Psoas muscle (tissue), 8 donors: ENCODE results near the gene PPP6R3. TPM values are rescaled to one million over a fixed set of nuclear protein-coding genes. Genes with fewer than 3 reads are reported as not detected.
A peak's percentile ranks its signal among the peaks of the same experiment; 100 is the strongest.
"Not testable (repeated sequence)": the region's sequence is repeated elsewhere in the genome, so short reads cannot be mapped to it uniquely, and the experiment has no call there.

Source experiments
- ATAC-seq, 4 donors: fragments of 200-7000 bp; cut with Tn5 transposase; one replicate each; pipeline ENCODE4 v1.9.1; 2020; ENCODE audit warnings: moderate library complexity in 3 of 4, mild to moderate bottlenecking in 2 of 4
- DNase-seq, 2 donors: peaks; one replicate each; pipeline ENCODE4 v3.0.0-alpha.2; 2020
- H3K27ac ChIP-seq: fragments of 200-600 bp; one replicate; pipeline ENCODE4 v1.8.0; 2022
- H3K27me3 ChIP-seq, 3 donors: fragments of 200-600 bp in 1 of 3; one replicate each; pipeline versions ENCODE4 v1.6.1 to v1.8.0; 2013 to 2022; ENCODE audit warnings: low read length in 2 of 3, mild to moderate bottlenecking in 2 of 3, moderate library complexity in 1 of 3; ENCODE audit not compliant: insufficient read depth in 3 of 3
- H3K36me3 ChIP-seq, 2 donors: fragments of 200-600 bp in 1 of 2; one replicate each; pipeline versions ENCODE4 v1.6.1 to v1.8.0; 2013 to 2022; ENCODE audit warnings: low read depth in 1 of 2, mild to moderate bottlenecking in 1 of 2, moderate library complexity in 1 of 2; ENCODE audit not compliant: insufficient read depth in 1 of 2
- H3K4me1 ChIP-seq: fragments of 200-600 bp; one replicate; pipeline ENCODE4 v1.8.0; 2022
- H3K4me3 ChIP-seq: fragments of 200-600 bp; one replicate; pipeline ENCODE4 v1.8.0; 2022; ENCODE audit warnings: mild to moderate bottlenecking
- H3K9me3 ChIP-seq: fragments of 200-600 bp; one replicate; pipeline ENCODE4 v1.8.0; 2022
- CTCF ChIP-seq: fragments of 200-600 bp; IDR thresholded peaks from one replicate; pipeline ENCODE4 v1.8.0; 2022; ENCODE audit warnings: antibody characterized with exemption
- WGBS, 3 donors: extraction: QIAGEN DNeasy Blood & Tissue Kit; methylation state at CpG; one replicate each; pipeline versions ENCODE4 v1.1.6 to v1.1.7; 2013; 5-methylcytosine and 5-hydroxymethylcytosine counted together
- intact Hi-C, 2 donors: fragments of 100-400 bp; cut with DNase I; formaldehyde crosslinking; loops; one replicate each; pipeline versions ENCODE4 v1.11.0 to v1.14.2; 2022
- polyA plus RNA-seq, 3 donors: library from polyadenylated mRNA; stranded (reverse); fragments of 200-250 nt; gene quantifications; one replicate each; pipeline ENCODE4 v1.2.3, GENCODE V29; 2013
- total RNA-seq, 4 donors: library from RNA; stranded (reverse); fragmentation: NEBNext Ultra II Directional in 2 of 4; extraction: Animal tissue kit (Norgen Biotek cat#: 25700) in 2 of 4; gene quantifications; one replicate each; pipeline versions ENCODE4 v1.2.1 to v1.2.4, GENCODE V29; 2021 to 2023
- donor health status: healthy with polysubstance abuse.
- donor health status: DM: no; HTN: no; CAD: no; lungs with moderate emphysema.
- donor health status: Bipolar disorder and iron deficiency.
- donor health status: healthy.
- donor health status: DM: yes; HTN: yes; CAD: no.
- donor health status: DM: no; HTN: no; CAD: no.
- donor health status: DM: no; HTN: no; CAD: no.
- donor health status: DM: yes; HTN: yes; CAD: no.

The PPP6R3 gene
- total and polyA plus RNA-seq, 7 donors, result 19.7 to 102 (median 58.8) TPM

GRCh38 chr11:68457898-68458249 is 2.7 kb upstream of the PPP6R3 start:
- H3K4me3 ChIP-seq, result no peak overlapping the region
- H3K27ac ChIP-seq, result no peak overlapping the region
- H3K27me3 ChIP-seq, result no peaks in the 10 kb centered on the region
- H3K9me3 ChIP-seq, result no peaks in the 10 kb centered on the region
- WGBS, 3 donors, result 85 to 93% (median 86%) methylated on average over 7 of the region's 7 CpGs
- H3K4me1 ChIP-seq, result peaks cover 9% of the 10 kb centered on the region
- intact Hi-C loops, result no loop called here
- no peak for DNase-seq
- H3K36me3 ChIP-seq, result no peaks in the 10 kb centered on the region
- TF ChIP-seq CTCF, result no peak
- no peak for ATAC-seq

GRCh38 chr11:68458340-68458739 is 2.2 kb upstream of the PPP6R3 start:
- H3K36me3 ChIP-seq, H3K27ac ChIP-seq, ATAC-seq, H3K27me3 ChIP-seq, H3K4me3 ChIP-seq, intact Hi-C loops, H3K9me3 ChIP-seq, DNase-seq: not testable (repeated sequence)
- 84 to 91% (median 87%) methylated on average over 6 of the region's 6 CpGs for WGBS, 3 donors
- peaks cover 14% of the 10 kb centered on the region for H3K4me1 ChIP-seq

- H3K9me3 ChIP-seq, result no peaks in the 10 kb centered on the region
- H3K36me3 ChIP-seq, result no peaks in the 10 kb centered on the region
- intact Hi-C loops, result loop anchor here (5.0 to 10.0 kb wide), 4 partner anchors 37 to 122 kb away; no protein-coding TSS in a partner anchor
- peaks cover 32% of the 10 kb centered on the region for H3K4me1 ChIP-seq
- DNase-seq (peak; percentile 96 to 97), ATAC-seq (peak; percentile 90 to 92 (median 92))
- TF ChIP-seq CTCF, result no peak
- H3K4me3 ChIP-seq, result peak overlapping the region; percentile 94
- no peaks in the 10 kb centered on the region for H3K27me3 ChIP-seq
- H3K27ac ChIP-seq, result peak overlapping the region; percentile 99
- WGBS, 3 donors, result 4% methylated on average over 48 to 56 of the region's 56 CpGs
These were observed 439 bp upstream of the PPP6R3 start for GRCh38 chr11:68459886-68460740.

GRCh38 chr11:68461575-68461917 is 994 bp downstream of the PPP6R3 start:
- 0 to 1% (median 1%) methylated on average over 12 of the region's 12 CpGs for WGBS, 3 donors
- H3K9me3 ChIP-seq, result no peaks in the 10 kb centered on the region
- H3K27ac ChIP-seq, result peak overlapping the region; percentile 99
- DNase-seq (no peak), ATAC-seq (no peak)
- no peak for TF ChIP-seq CTCF
- peaks cover 46% of the 10 kb centered on the region for H3K4me1 ChIP-seq
- no peaks in the 10 kb centered on the region for H3K36me3 ChIP-seq
- no peaks in the 10 kb centered on the region for H3K27me3 ChIP-seq
- peak overlapping the region; percentile 94 for H3K4me3 ChIP-seq
- intact Hi-C loops, result loop anchor here (5.0 to 10.0 kb wide), 4 partner anchors 36 to 121 kb away; no protein-coding TSS in a partner anchor

DNA sequence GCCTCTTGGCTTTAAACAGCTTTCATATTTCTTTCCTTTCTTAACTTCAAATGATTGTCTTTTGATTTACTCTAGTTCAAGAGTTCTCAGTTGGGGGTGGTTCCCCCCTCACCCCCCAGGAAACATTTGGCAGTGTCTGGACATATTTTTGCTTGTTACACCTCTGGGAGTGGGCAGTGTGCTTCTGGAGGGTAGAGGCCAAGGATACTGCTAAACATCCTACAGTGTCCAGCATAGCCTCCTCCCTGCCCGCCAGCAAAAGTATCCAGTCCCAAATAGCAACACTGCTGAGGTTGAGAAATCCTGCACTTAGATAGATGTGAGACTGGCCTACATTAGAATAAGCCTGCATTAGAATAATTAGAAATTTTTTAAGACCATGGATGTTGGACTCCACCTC is 3.2 kb downstream of the PPP6R3 start:
- WGBS, 3 donors, result 22 to 58% (median 38%) methylated on average over 1 of the region's 1 CpG
- Histone ChIP-seq H3K4me3 (peak overlapping the region; percentile 94), H3K27me3 (no peaks in the 10 kb centered on the region), H3K36me3 (no peaks in the 10 kb centered on the region), H3K4me1 (peaks cover 66% of the 10 kb centered on the region), H3K9me3 (no peaks in the 10 kb centered on the region), H3K27ac (peak overlapping the region; percentile 46)
- intact Hi-C loops, result loop anchor here (5.0 to 10.0 kb wide), 4 partner anchors 34 to 119 kb away; no protein-coding TSS in a partner anchor
- no peak for TF ChIP-seq CTCF
- ATAC-seq, result no peak
- no peak for DNase-seq
